ENCODE data around the gene UCN2.

UCN2 gene

DNA sequence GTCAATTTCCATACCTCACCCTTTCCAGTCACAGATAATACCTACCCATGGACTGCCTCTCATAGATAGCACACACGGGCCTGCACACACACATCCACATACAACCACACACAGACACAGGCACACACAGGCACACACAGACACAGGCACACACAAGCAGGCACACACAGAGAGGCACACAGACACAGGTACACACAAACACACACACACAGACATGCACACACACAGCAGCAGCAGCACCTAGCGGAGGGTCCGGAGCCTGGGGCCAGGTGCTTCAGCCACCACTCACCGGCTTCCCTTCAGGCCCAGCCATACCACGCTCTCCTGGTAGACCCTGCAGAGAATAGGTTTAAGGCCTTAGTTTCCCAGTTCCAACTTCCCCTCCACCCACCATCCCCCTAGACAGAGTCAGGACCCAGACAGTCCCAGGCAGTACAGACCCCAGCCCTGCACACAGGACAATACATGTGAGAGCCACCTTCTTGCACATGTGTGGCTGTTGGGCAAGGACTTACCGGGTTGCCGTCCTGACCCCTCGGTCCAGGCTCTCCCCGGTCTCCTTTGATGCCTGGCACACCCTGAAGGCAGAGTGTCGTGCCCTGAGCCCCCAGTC is 10.5 kb upstream of the UCN2 start:
- no peak for DNase-seq (ENCODE audit: low spot score)
- TF ChIP-seq, protein P1, sequence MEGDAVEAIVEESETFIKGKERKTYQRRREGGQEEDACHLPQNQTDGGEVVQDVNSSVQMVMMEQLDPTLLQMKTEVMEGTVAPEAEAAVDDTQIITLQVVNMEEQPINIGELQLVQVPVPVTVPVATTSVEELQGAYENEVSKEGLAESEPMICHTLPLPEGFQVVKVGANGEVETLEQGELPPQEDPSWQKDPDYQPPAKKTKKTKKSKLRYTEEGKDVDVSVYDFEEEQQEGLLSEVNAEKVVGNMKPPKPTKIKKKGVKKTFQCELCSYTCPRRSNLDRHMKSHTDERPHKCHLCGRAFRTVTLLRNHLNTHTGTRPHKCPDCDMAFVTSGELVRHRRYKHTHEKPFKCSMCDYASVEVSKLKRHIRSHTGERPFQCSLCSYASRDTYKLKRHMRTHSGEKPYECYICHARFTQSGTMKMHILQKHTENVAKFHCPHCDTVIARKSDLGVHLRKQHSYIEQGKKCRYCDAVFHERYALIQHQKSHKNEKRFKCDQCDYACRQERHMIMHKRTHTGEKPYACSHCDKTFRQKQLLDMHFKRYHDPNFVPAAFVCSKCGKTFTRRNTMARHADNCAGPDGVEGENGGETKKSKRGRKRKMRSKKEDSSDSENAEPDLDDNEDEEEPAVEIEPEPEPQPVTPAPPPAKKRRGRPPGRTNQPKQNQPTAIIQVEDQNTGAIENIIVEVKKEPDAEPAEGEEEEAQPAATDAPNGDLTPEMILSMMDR (IDR thresholded peaks at IDR 0.05; ENCODE audit: extremely low read depth, missing control alignments) = no peak

DNA sequence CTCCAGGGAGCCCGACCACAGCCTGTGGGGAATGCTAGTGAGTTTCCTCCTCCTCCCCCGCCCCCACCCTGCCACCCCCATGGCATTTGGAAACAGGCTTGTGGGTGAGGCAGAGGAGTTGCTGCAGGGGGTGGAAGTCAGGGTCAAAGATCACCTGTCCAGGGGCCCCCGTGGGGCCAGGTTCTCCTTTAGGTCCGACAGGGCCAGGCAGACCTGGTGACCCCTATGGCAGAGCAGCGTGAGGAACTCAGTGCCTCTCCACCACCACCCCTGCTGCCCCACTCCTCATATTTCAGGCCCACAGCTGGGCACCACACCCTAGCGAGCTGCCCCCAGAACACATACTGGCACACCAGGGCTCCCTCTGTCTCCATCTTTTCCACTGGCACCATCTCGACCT is 8.9 kb upstream of the UCN2 start:
- TF ChIP-seq, protein P1 (IDR thresholded peaks at IDR 0.05; ENCODE audit: extremely low read depth, missing control alignments) = no peak
- no peak for DNase-seq (ENCODE audit: low spot score)

DNA sequence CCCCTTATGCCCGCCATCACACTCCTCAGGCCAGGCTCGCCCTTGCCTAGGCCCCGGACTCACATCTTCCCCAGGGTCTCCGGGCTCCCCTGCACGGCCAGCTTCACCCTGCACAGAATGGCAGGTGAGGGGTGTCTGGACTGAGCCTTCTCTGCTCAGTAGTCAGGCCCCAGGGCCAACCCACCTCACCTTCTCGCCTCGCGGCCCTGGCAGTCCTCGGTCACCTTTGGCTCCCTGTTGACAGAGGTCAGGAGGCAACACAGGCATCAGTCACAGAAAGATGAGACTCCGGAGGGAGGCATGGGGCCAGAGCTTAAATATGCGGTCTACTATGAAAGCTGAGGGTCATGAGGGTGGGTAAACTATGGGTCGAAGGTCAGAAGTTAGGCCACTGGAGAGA is 8.4 kb upstream of the UCN2 start:
- DNase-seq (ENCODE audit: low spot score) = no peak
- TF ChIP-seq, protein P1 (IDR thresholded peaks at IDR 0.05; ENCODE audit: extremely low read depth, missing control alignments) = no peak

DNA sequence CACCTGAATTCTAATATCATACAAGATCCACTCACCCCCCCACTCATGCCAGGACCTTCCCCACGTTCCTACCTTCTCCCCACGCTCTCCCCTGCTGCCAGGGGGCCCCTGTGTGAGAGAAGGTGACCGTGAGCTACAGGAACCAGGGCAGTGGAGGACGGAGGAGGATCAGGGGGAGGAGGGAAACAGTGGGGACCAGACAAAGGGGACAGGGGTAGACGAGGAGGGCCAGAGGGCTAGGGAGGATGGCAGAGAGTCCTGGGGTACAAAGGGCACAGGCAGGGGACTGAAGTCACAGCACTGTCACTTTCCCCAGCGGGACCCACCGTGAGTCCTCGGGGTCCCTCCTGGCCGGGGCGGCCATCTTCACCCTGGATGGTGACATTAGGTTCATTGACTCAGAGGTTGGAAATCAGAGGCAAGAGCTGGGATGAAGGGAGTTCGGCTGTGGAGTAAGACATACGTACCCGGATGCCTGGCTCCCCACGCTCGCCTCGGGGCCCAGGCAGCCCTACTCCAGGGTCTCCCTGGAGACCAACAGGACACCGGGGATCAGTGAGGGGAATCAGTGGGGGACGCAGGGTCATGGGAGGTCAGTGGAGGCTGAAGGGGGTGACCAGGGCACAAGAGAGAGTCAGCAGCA is 6.3 kb upstream of the UCN2 start:
- TF ChIP-seq, protein P1 (IDR thresholded peaks at IDR 0.05; ENCODE audit: extremely low read depth, missing control alignments) = no peak
- DNase-seq (ENCODE audit: low spot score) = no peak

DNA sequence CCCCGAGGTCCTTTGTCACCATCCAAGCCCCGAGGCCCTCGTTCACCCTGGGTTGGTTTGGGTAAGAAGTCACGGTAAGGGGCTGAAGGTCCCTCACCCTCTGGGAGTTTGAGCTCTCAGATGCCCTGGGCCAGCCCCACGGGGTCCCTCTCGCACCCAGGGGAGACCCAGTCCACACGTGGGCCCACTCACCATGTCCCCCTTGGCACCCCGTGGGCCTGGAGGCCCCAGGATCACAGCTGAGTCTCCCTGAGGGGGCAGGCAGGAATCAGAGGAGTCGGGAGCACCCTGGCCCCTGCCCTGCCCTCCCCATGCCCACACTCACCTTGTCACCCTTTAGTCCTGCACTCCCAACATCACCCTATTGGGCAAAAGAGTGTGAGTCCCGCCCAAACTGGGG is 5.8 kb upstream of the UCN2 start:
- TF ChIP-seq, protein P1 (IDR thresholded peaks at IDR 0.05; ENCODE audit: extremely low read depth, missing control alignments) = no peak
- no peak for DNase-seq (ENCODE audit: low spot score)

DNA sequence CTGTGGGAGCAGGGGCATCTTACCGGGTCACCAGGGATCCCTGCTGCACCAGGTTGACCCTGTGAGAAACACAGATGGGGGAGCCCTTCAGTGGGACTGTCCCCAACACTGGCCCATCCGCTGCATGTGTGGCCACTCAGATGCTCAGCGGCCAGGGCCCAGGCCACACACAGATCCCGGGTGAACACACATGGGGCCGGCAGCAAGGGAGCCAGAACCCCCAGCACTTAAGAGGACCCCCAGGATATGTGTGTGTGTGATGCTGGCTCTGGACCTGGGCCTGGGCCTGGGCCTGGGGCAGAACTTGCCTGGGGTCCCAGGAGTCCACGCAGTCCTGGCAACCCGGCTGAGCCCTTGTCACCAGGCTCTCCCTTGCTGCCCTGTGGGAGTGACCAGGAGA is 4.9 kb upstream of the UCN2 start:
- DNase-seq (ENCODE audit: low spot score) = no peak
- TF ChIP-seq, protein P1 (IDR thresholded peaks at IDR 0.05; ENCODE audit: extremely low read depth, missing control alignments) = no peak

DNA sequence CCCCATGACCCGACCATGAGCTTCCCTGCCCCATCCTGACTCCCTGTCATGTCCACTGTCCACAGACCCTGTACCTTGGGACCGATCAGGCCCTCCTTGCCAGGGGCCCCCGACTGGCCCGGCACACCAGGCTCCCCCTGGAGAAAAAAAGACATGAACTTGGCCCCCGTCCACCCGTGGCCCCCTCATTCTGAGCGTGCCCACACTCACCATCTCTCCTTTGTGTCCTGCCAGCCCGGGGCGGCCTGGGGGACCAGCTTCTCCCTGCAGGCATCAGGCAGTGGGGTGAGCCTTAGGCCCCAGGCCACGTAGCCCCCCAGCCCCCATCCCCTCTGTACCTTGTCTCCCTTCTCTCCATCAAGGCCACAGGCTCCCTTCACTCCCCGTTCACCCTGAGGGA is 3.9 kb upstream of the UCN2 start:
- TF ChIP-seq, protein P1 (IDR thresholded peaks at IDR 0.05; ENCODE audit: extremely low read depth, missing control alignments) = no peak
- DNase-seq (ENCODE audit: low spot score) = no peak

Data from GM20000 (cell line).